GM23248 (cell line): ENCODE measurements around the gene CACNB2. TPM values are rescaled to one million over a fixed set of nuclear protein-coding genes. Genes with fewer than 3 reads are reported as not detected.
"Not testable (repeated sequence)": the region's sequence is repeated elsewhere in the genome, so short reads cannot be mapped to it uniquely, and the experiment has no call there.

Source experiments
- DNase-seq: peaks from one replicate; pipeline ENCODE4 v3.0.0-alpha.2; 2015
- H2AFZ ChIP-seq: fragments of 200-600 bp; sonication (generic); 2 replicates; pipeline ENCODE4 v1.6.1; 2016; ENCODE audit warnings: antibody characterized with exemption
- H3F3A ChIP-seq: fragments of 200-600 bp; sonication (generic); 2 replicates; pipeline ENCODE4 v1.6.1; 2016; ENCODE audit warnings: mild to moderate bottlenecking, antibody characterized with exemption, mixed run types; ENCODE audit not compliant: insufficient read depth
- H3K27ac ChIP-seq: fragments of 200-600 bp; sonication (generic); 2 replicates; pipeline ENCODE4 v1.5.1; 2016; ENCODE audit warnings: mild to moderate bottlenecking
- H3K27me3 ChIP-seq: fragments of 200-600 bp; sonication (generic); replicated peaks from 2 replicates; pipeline ENCODE4 v1.6.1; 2016; ENCODE audit warnings: mild to moderate bottlenecking; ENCODE audit not compliant: insufficient read depth
- H3K36me3 ChIP-seq: fragments of 200-600 bp; sonication (generic); 2 replicates; pipeline ENCODE4 v1.6.1; 2016; ENCODE audit warnings: low read depth, mild to moderate bottlenecking
- H3K4me1 ChIP-seq: fragments of 200-600 bp; sonication (generic); 2 replicates; pipeline ENCODE4 v1.6.1; 2016; ENCODE audit warnings: mild to moderate bottlenecking; ENCODE audit not compliant: insufficient read depth
- H3K4me2 ChIP-seq: fragments of 200-600 bp; sonication (generic); one replicate; pipeline ENCODE4 v1.6.1; 2016; ENCODE audit warnings: mild to moderate bottlenecking; ENCODE audit not compliant: unreplicated experiment
- H3K4me3 ChIP-seq: fragments of 200-600 bp; sonication (generic); 2 replicates; pipeline ENCODE4 v1.5.1; 2016; ENCODE audit warnings: mild to moderate bottlenecking
- H3K79me2 ChIP-seq: fragments of 200-600 bp; sonication (generic); 2 replicates; pipeline ENCODE4 v1.6.1; 2016; ENCODE audit warnings: mild to moderate bottlenecking; ENCODE audit not compliant: insufficient read depth
- H3K9ac ChIP-seq: fragments of 200-600 bp; sonication (generic); 2 replicates; pipeline ENCODE4 v1.6.1; 2016; ENCODE audit warnings: mild to moderate bottlenecking
- H3K9me2 ChIP-seq: fragments of 200-600 bp; sonication (generic); 2 replicates; pipeline ENCODE4 v1.6.1; 2016; ENCODE audit warnings: mixed run types, mild to moderate bottlenecking, moderate library complexity; ENCODE audit not compliant: insufficient read depth
- H3K9me3 ChIP-seq: fragments of 200-600 bp; sonication (generic); one replicate; pipeline ENCODE4 v1.6.1; 2017; ENCODE audit warnings: low read depth
- H4K20me1 ChIP-seq: fragments of 200-600 bp; sonication (generic); 2 replicates; pipeline ENCODE4 v1.6.0; 2016; ENCODE audit not compliant: insufficient read depth
- EZH2 ChIP-seq: fragments of 200-600 bp; sonication (generic); IDR thresholded peaks from 2 replicates; pipeline ENCODE4 v1.6.1; 2018; ENCODE audit warnings: antibody characterized with exemption, mild to moderate bottlenecking; ENCODE audit not compliant: insufficient read depth, poor library complexity, severe bottlenecking
- EZH2phosphoT487 ChIP-seq: fragments of 200-600 bp; sonication (generic); IDR thresholded peaks from 2 replicates; pipeline ENCODE4 v1.6.1; 2018; ENCODE audit warnings: antibody characterized with exemption, moderate library complexity, mild to moderate bottlenecking, low read depth; ENCODE audit not compliant: insufficient read depth
- WGBS, 2 experiments: methylation state at CpG; one replicate each; pipeline ENCODE4 v1.1.6; 2015 to 2017; ENCODE audit warnings: low lambda C conversion rate in 2 of 2, low coverage in 1 of 2; ENCODE audit errors: missing lambda C conversion rate in 2 of 2; 5-methylcytosine and 5-hydroxymethylcytosine counted together
- in situ Hi-C: fragments of 300-500 bp; cut with MboI; formaldehyde crosslinking; loops from 2 replicates; pipeline ENCODE4 v1.15.0; 2020
- polyA plus RNA-seq: library from polyadenylated mRNA; unstranded; fragments of >200 nt; fragmentation: Nextera tagmentation; extraction: Ambion mirVana; gene quantifications from 2 replicates; pipeline ENCODE4 v1.2.1, GENCODE V29; 2016
- total RNA-seq: library from RNA; depleted of rRNA; stranded (reverse); fragments of >200 nt; shearing (Covaris generic); gene quantifications from 2 replicates; pipeline ENCODE4 v1.2.3, GENCODE V29; 2014

The CACNB2 gene
- total and polyA plus RNA-seq, 2 experiments from 2014 or later, result 0.31 to 0.32 TPM

- peak overlapping the region; percentile 66 for H3K4me2 ChIP-seq
- no peaks in the 10 kb centered on the region for H3K9me3 ChIP-seq
- no peaks in the 10 kb centered on the region for H3K27me3 ChIP-seq
- DNase-seq, result peak; percentile 73
- H2AFZ ChIP-seq, result no peak overlapping the region
- peak overlapping the region; percentile 47 for H3K4me3 ChIP-seq
- 28 to 31% methylated on average over 4 of the region's 4 CpGs for WGBS, 2 experiments
- H3F3A ChIP-seq, result peaks cover 36% of the 10 kb centered on the region
- H3K36me3 ChIP-seq, result no peaks in the 10 kb centered on the region
- peak overlapping the region; percentile 61 for H3K9ac ChIP-seq
- H3K79me2 ChIP-seq, result no peaks in the 10 kb centered on the region
- no peak for TF ChIP-seq EZH2
- TF ChIP-seq EZH2phosphoT487, result peak; percentile 74; the same call in 1 of the 2 replicates
- no peaks in the 10 kb centered on the region for H3K9me2 ChIP-seq
- H4K20me1 ChIP-seq, result no peaks in the 10 kb centered on the region
- in situ Hi-C loops, result no loop called here
- peaks cover 37% of the 10 kb centered on the region for H3K4me1 ChIP-seq
- H3K27ac ChIP-seq, result peak overlapping the region; percentile 79
Observed at GRCh38 chr10:18164093-18164492, 23.9 kb downstream of the CACNB2 start.

- H3K4me3 ChIP-seq, result peak overlapping the region; percentile 47
Observed at GRCh38 chr10:18164748-18165361, 24.6 kb downstream of the CACNB2 start.

GRCh38 chr10:18178854-18179483 is 38.7 kb downstream of the CACNB2 start:
- H3K27me3 ChIP-seq, result no peaks in the 10 kb centered on the region
- H3K4me3 ChIP-seq, result no peak overlapping the region
- no peaks in the 10 kb centered on the region for H3K79me2 ChIP-seq
- H2AFZ ChIP-seq, result no peak overlapping the region
- H3K9me3 ChIP-seq, result no peaks in the 10 kb centered on the region
- TF ChIP-seq EZH2phosphoT487 (no peak), EZH2 (no peak)
- no peaks in the 10 kb centered on the region for H3K36me3 ChIP-seq
- no peaks in the 10 kb centered on the region for H3F3A ChIP-seq
- no peak overlapping the region for H3K27ac ChIP-seq
- no peaks in the 10 kb centered on the region for H3K9me2 ChIP-seq
- DNase-seq, result no peak
- in situ Hi-C loops, result no loop called here
- H3K9ac ChIP-seq, result no peak overlapping the region
- 83 to 88% methylated on average over 3 of the region's 3 CpGs for WGBS, 2 experiments
- no peak overlapping the region for H3K4me2 ChIP-seq
- H4K20me1 ChIP-seq, result no peaks in the 10 kb centered on the region
- H3K4me1 ChIP-seq, result peaks cover 11% of the 10 kb centered on the region

More at GRCh38 chr10:18164748-18165361, 24.6 kb downstream of the CACNB2 start:
- Histone ChIP-seq H3K9ac (peak overlapping the region; percentile 61), H4K20me1 (no peaks in the 10 kb centered on the region), H3K36me3 (no peaks in the 10 kb centered on the region), H3K79me2 (no peaks in the 10 kb centered on the region), H3K4me1 (peaks cover 29% of the 10 kb centered on the region), H2AFZ (no peak overlapping the region), H3F3A (peaks cover 28% of the 10 kb centered on the region), H3K27ac (peak overlapping the region; percentile 79), H3K4me2 (peak overlapping the region; percentile 66), H3K27me3 (no peaks in the 10 kb centered on the region), H3K9me3 (no peaks in the 10 kb centered on the region), H3K9me2 (no peaks in the 10 kb centered on the region)
- 2% methylated on average over 11 of the region's 11 CpGs for WGBS, 2 experiments
- peak; percentile 91 for DNase-seq
- TF ChIP-seq EZH2 (no peak), EZH2phosphoT487 (no peak)
- in situ Hi-C loops, result no loop called here

GRCh38 chr10:18179891-18180290 is 39.7 kb downstream of the CACNB2 start:
- Histone ChIP-seq H3K9me2 (no peaks in the 10 kb centered on the region), H3F3A (no peaks in the 10 kb centered on the region), H4K20me1 (no peaks in the 10 kb centered on the region), H3K4me2 (peak overlapping the region; percentile 16), H3K36me3 (no peaks in the 10 kb centered on the region), H3K27me3 (no peaks in the 10 kb centered on the region), H2AFZ (peak overlapping the region; percentile 9; the same call in 1 of the 2 replicates), H3K4me1 (peaks cover 11% of the 10 kb centered on the region), H3K4me3 (no peak overlapping the region), H3K9ac (no peak overlapping the region), H3K27ac (no peak overlapping the region), H3K79me2 (no peaks in the 10 kb centered on the region), H3K9me3 (no peaks in the 10 kb centered on the region)
- in situ Hi-C loops, result no loop called here
- TF ChIP-seq EZH2 (no peak), EZH2phosphoT487 (no peak)
- 43 to 52% methylated on average over 6 of the region's 6 CpGs for WGBS, 2 experiments
- DNase-seq, result peak; percentile 88

GRCh38 chr10:18181382-18181781 is 41.2 kb downstream of the CACNB2 start:
- H4K20me1 ChIP-seq, H3K27me3 ChIP-seq, H3K4me3 ChIP-seq, H3K27ac ChIP-seq, in situ Hi-C loops, H3F3A ChIP-seq, H3K36me3 ChIP-seq, H2AFZ ChIP-seq, DNase-seq, H3K79me2 ChIP-seq, H3K9ac ChIP-seq, H3K9me3 ChIP-seq, H3K9me2 ChIP-seq, H3K4me2 ChIP-seq: not testable (repeated sequence)
- WGBS, 2 experiments, result 96% methylated on average over 5 of the region's 5 CpGs
- H3K4me1 ChIP-seq, result peaks cover 11% of the 10 kb centered on the region
